Cardiac fibroblast (primary cell): ENCODE data around the gene STOML1.

Source experiments
- DNase-seq, 2 donors: peaks; one replicate each; pipeline versions ENCODE4 v3.0.0 to v3.0.0-alpha.2; 2010; ENCODE audit warnings: low read depth in 2 of 2
- H3K4me3 ChIP-seq, 2 donors: replicated peaks in 1 of 2; 1 replicate in 1 of 2; 2 replicates in 1 of 2; pipeline ENCODE4 v1.5.1; 2011; ENCODE audit warnings: low read depth in 2 of 2, low read length in 2 of 2, mild to moderate bottlenecking in 2 of 2, moderate library complexity in 1 of 2
- TF ChIP-seq, protein P1 (sequence below): IDR thresholded peaks from one replicate; pipeline ENCODE4 v1.5.1; 2011; ENCODE audit warnings: low read depth, mild to moderate bottlenecking, low read length, inconsistent platforms

Gene STOML1

DNA sequence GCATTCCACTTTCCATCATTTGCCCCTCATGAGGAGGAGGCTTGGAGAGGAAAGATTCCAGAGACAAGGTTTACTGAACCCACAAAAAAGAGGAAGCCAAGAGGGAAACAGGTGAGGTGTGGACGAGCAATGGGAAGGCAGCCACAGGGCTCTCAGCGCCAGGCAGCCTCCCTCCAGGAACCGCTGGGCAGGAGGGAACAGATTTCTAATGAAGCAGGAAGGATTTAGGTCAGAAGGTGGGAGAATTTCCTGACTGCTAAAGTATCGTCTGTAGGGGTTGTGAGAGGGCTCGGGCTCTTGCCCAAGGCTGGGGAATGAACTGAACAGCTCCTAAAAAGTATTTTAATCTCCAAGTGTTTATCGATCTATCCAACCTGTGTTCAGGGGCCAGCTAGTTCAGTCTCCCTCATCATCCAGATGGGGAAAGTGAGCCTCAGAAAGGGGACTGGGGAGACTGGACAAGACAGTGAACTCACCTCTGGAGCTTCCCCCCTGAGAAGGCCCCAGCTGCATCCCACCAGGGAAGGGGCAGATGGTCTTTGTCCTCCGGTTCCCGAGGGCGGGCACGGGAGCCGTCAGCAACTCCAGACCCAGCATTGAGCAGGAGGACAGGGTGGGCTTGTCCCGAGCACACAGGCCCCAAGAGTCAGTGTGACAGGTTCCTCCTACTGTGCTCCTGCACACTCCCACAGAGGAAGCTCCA, 55.4 kb downstream of the STOML1 start:
- TF ChIP-seq, protein P1, sequence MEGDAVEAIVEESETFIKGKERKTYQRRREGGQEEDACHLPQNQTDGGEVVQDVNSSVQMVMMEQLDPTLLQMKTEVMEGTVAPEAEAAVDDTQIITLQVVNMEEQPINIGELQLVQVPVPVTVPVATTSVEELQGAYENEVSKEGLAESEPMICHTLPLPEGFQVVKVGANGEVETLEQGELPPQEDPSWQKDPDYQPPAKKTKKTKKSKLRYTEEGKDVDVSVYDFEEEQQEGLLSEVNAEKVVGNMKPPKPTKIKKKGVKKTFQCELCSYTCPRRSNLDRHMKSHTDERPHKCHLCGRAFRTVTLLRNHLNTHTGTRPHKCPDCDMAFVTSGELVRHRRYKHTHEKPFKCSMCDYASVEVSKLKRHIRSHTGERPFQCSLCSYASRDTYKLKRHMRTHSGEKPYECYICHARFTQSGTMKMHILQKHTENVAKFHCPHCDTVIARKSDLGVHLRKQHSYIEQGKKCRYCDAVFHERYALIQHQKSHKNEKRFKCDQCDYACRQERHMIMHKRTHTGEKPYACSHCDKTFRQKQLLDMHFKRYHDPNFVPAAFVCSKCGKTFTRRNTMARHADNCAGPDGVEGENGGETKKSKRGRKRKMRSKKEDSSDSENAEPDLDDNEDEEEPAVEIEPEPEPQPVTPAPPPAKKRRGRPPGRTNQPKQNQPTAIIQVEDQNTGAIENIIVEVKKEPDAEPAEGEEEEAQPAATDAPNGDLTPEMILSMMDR = no peak
- H3K4me3 ChIP-seq = no peak overlapping the region
- no peak for DNase-seq

- DNase-seq = peak in 1 of 2 donors; percentile 73
Measured at GRCh38 chr15:73936181-73936580, 55.9 kb downstream of the STOML1 start.

DNA sequence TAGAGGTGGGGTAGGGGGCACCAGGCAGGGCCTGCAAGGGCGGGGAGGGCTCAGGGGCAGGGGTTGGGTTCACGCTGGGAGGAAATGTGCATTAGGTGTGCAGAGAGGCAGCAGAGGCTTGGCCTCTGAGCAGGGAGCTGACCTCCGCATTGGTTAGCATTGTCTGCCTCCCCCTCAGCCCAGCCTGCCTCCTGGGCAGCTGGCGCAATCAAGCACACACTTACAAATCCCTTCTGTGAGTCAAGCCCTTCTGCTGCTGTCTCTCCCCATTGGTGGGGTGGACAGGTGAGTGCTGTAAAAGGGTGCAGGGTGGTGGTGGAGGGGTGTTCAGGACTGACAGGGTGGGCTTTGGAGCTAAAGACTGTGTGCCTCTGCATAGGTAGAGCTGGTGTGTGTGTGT, 56.5 kb downstream of the STOML1 start:
- TF ChIP-seq, protein P1 = no peak
- H3K4me3 ChIP-seq = no peak overlapping the region
- no peak for DNase-seq

More at GRCh38 chr15:73936181-73936580, 55.9 kb downstream of the STOML1 start:
- H3K4me3 ChIP-seq = no peak overlapping the region
- TF ChIP-seq, protein P1 = peak; percentile 7

DNA sequence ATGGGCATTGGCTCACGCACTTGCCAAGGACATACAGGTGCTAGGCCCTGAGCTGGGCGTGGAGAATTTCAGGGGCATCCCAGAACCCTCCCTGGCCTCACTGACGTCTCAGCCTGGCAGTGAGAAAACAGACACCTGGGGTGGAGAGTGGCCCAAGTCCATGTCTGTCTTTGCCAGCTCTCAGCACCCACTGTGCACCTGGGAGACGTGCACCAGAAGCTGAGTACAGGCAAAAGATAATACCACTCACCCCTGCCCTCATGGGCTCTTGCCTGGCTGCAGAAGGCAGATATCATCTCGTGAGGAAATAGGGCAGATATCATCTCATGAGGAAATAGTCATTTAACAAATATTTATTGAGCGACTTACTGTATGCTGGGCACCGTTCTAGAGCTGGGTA, 57.8 kb downstream of the STOML1 start:
- TF ChIP-seq, protein P1 = no peak
- no peak overlapping the region for H3K4me3 ChIP-seq
- DNase-seq = no peak

DNA sequence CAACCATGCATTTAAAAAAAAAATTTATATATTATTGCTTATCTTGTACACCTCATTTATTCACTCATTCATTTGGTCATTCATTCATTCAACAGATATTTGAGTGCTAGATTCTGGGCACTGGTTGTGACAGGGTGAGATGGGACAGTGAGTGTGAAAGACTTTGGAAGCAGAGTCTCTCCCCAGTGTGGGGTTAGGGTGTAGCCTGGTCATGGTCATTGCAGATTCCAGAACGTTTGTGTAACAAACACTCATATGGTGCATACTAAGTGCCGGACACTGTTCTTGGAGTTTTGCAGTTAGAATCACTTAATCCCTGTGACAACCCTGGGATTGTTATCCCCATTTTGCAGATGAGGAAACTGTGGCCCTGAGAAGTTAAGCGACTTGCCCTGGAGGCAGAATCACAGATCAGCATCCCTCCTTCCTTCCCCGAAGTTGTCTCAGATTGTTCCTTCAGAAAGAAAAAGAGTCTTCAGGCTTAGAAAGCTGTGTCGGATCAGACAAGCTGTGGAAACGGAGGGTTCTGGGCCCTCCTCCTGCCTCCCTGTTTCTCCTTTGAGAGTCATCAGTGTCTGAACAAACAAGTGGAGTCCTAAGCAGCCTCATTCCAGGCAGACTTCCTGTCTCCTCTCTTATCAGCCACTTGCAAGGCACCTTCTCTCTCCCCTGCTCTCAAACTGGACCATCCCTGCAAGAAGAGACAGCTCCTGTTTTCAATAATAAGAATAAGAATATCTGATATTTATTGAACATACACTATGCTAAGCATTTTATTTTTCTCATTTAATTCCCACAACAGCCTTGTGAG, 59.5 kb downstream of the STOML1 start:
- TF ChIP-seq, protein P1 = no peak
- peak in 1 of 2 donors; percentile 22 for DNase-seq
- H3K4me3 ChIP-seq = no peak overlapping the region

DNA sequence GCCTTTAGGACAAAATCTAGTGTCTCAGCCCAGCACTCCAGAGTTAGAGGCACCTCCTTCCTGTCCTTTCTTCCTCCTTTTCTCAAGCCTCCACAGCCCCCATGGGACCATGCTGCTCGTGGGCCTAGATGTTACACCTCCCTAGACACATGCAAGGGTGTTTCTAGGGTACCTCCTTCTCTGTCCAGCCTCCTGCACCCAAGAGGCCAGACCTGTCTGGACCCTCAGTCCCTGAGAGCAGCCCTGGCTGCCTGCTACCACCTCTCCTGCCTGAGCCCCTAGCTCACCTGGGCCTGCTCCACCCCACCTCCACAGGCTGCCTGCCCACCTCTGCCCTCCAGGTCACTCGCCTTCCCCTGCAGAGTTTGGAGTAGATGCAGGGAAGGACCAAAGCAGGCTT, 60.7 kb downstream of the STOML1 start:
- no peak for DNase-seq
- TF ChIP-seq, protein P1 = no peak
- H3K4me3 ChIP-seq = no peak overlapping the region
